Astrocyte of the cerebellum (primary cell): Measurements from ENCODE around the gene RAP1GAP.

Source experiments
- DNase-seq: peaks from one replicate; pipeline ENCODE4 v3.0.0-alpha.2; 2011; ENCODE audit warnings: low read depth
- H3K4me3 ChIP-seq: 2 replicates; pipeline ENCODE4 v1.5.1; 2011; ENCODE audit warnings: mild to moderate bottlenecking, low read depth, low read length, moderate library complexity
- CTCF ChIP-seq: IDR thresholded peaks from 2 replicates; pipeline ENCODE4 v1.5.1; 2012; ENCODE audit warnings: low read length, low read depth, moderate library complexity, mild to moderate bottlenecking; ENCODE audit errors: missing control alignments
- in situ Hi-C: cut with HindIII; loops from 2 replicates; pipeline ENCODE4 v1.10.0; 2017; ENCODE audit warnings: low sequenced_read_pairs

Gene RAP1GAP

GRCh38 chr1:21644906-21645305, 24.3 kb downstream of the RAP1GAP start:
- no peak for TF ChIP-seq CTCF
- DNase-seq: no peak
- no peak overlapping the region for H3K4me3 ChIP-seq
- in situ Hi-C loops: no loop called here

GRCh38 chr1:21644348-21644747, 24.8 kb downstream of the RAP1GAP start:
- in situ Hi-C loops: no loop called here
- TF ChIP-seq CTCF: no peak
- H3K4me3 ChIP-seq: no peak overlapping the region
- no peak for DNase-seq

GRCh38 chr1:21643624-21644023, 25.5 kb downstream of the RAP1GAP start:
- H3K4me3 ChIP-seq: no peak overlapping the region
- no peak for TF ChIP-seq CTCF
- in situ Hi-C loops: no loop called here
- DNase-seq: no peak

- in situ Hi-C loops: no loop called here
- no peak for TF ChIP-seq CTCF
- no peak for DNase-seq
- no peak overlapping the region for H3K4me3 ChIP-seq
These were observed 27.0 kb downstream of the RAP1GAP start for GRCh38 chr1:21641967-21642739.

GRCh38 chr1:21641537-21641936, 27.6 kb downstream of the RAP1GAP start:
- in situ Hi-C loops: no loop called here
- no peak for TF ChIP-seq CTCF
- no peak overlapping the region for H3K4me3 ChIP-seq

GRCh38 chr1:21641076-21641475, 28.1 kb downstream of the RAP1GAP start:
- no peak for DNase-seq
- no peak for TF ChIP-seq CTCF
- in situ Hi-C loops: no loop called here
- no peak overlapping the region for H3K4me3 ChIP-seq

More at GRCh38 chr1:21641537-21641936, 27.6 kb downstream of the RAP1GAP start:
- DNase-seq: no peak
